ENCODE measurements around the gene PRKG1. TPM values are rescaled to one million over a fixed set of nuclear protein-coding genes. Genes with fewer than 3 reads are reported as not detected.

PRKG1 gene
- total and polyA plus RNA-seq, 7 donors, result 4.5 to 49.0 (median 31.7) TPM

GRCh38 chr10:51910596-51910995 lies 836.3 kb downstream of the PRKG1 start:
- Histone ChIP-seq H3K4me1 (no peaks in the 10 kb centered on the region), H3K27ac (no peak overlapping the region), H3K9me3 (no peaks in the 10 kb centered on the region), H3K36me3 (ENCODE audit: insufficient read depth in 1 of 2, low read depth in 1 of 2) (no peaks in the 10 kb centered on the region), H3K4me3 (no peak overlapping the region), H3K27me3 (ENCODE audit: insufficient read depth in 3 of 3, low read length in 2 of 3) (no peaks in the 10 kb centered on the region)
- DNase-seq (no peak), ATAC-seq (no peak)
- no peak for TF ChIP-seq CTCF (IDR thresholded peaks at IDR 0.05)
- intact Hi-C loops (cut with DNase I), result no loop called here
- WGBS, 3 donors, result 65 to 74% (median 68%) methylated on average over 3 of the region's 3 CpGs

GRCh38 chr10:51911723-51912122 lies 837.4 kb downstream of the PRKG1 start:
- intact Hi-C loops (cut with DNase I), result no loop called here
- no peak overlapping the region for H3K4me3 ChIP-seq
- no peaks in the 10 kb centered on the region for H3K36me3 ChIP-seq (ENCODE audit: insufficient read depth in 1 of 2, low read depth in 1 of 2)
- no peaks in the 10 kb centered on the region for H3K9me3 ChIP-seq
- no peaks in the 10 kb centered on the region for H3K27me3 ChIP-seq (ENCODE audit: insufficient read depth in 3 of 3, low read length in 2 of 3)
- WGBS, 3 donors, result 53 to 56% (median 55%) methylated on average over 2 of the region's 2 CpGs
- H3K27ac ChIP-seq, result no peak overlapping the region
- no peak for DNase-seq
- ATAC-seq, result no peak
- no peak for TF ChIP-seq CTCF (IDR thresholded peaks at IDR 0.05)
- H3K4me1 ChIP-seq, result no peaks in the 10 kb centered on the region

GRCh38 chr10:51915031-51915542 lies 840.8 kb downstream of the PRKG1 start:
- Histone ChIP-seq H3K27ac (no peak overlapping the region), H3K36me3 (ENCODE audit: insufficient read depth in 1 of 2, low read depth in 1 of 2) (no peaks in the 10 kb centered on the region), H3K27me3 (ENCODE audit: insufficient read depth in 3 of 3, low read length in 2 of 3) (no peaks in the 10 kb centered on the region), H3K4me1 (peaks cover 3% of the 10 kb centered on the region), H3K4me3 (no peak overlapping the region), H3K9me3 (no peaks in the 10 kb centered on the region)
- no peak for DNase-seq
- no peak for TF ChIP-seq CTCF (IDR thresholded peaks at IDR 0.05)
- intact Hi-C loops (cut with DNase I), result no loop called here
- no peak for ATAC-seq
- WGBS, 3 donors, result 63 to 77% (median 69%) methylated on average over 1 of the region's 1 CpG

- no peak for ATAC-seq
- 22 to 35% (median 24%) methylated on average over 2 of the region's 2 CpGs for WGBS, 3 donors
- no peak overlapping the region for H3K27ac ChIP-seq
Measured at GRCh38 chr10:51918440-51918839, 844.2 kb downstream of the PRKG1 start.

More at GRCh38 chr10:51918440-51918839, 844.2 kb downstream of the PRKG1 start:
- intact Hi-C loops (cut with DNase I), result no loop called here
- TF ChIP-seq CTCF (IDR thresholded peaks at IDR 0.05), result no peak
- H3K9me3 ChIP-seq, result no peaks in the 10 kb centered on the region
- H3K4me1 ChIP-seq, result peaks cover 3% of the 10 kb centered on the region
- no peaks in the 10 kb centered on the region for H3K36me3 ChIP-seq (ENCODE audit: insufficient read depth in 1 of 2, low read depth in 1 of 2)
- H3K4me3 ChIP-seq, result no peak overlapping the region
- no peaks in the 10 kb centered on the region for H3K27me3 ChIP-seq (ENCODE audit: insufficient read depth in 3 of 3, low read length in 2 of 3)
- no peak for DNase-seq
